Endothelial cell of umbilical vein (primary cell): ENCODE measurements around the gene CCDC39. TPM values are rescaled to one million over a fixed set of nuclear protein-coding genes. Genes with fewer than 3 reads are reported as not detected.

Experiments
- BruUV-seq: library from RNA; stranded (reverse); fragments of 400-500 nt; replicated peaks from 2 replicates; lab custom pipeline; 2021; lab: Mats Ljungman, UMichigan
- CTCF ChIA-PET: fragments of 300-600, 350-600 bp; sonication (Branson Sonifier 250); formaldehyde crosslinking; loops from one replicate; lab custom pipeline; 2021; ENCODE audit warnings: antibody characterized with exemption, inconsistent platforms; lab: Charles Lee
- POLR2A ChIA-PET: fragments of 300-600, 350-600 bp; sonication (Branson Sonifier 250); formaldehyde crosslinking; loops from one replicate; lab custom pipeline; 2021; ENCODE audit warnings: antibody characterized with exemption, inconsistent platforms; lab: Charles Lee
- DNase-seq: peaks from one replicate; pipeline ENCODE4 v3.0.0-alpha.2; 2011; ENCODE audit warnings: low read depth, low spot score
- FAIRE-seq: peaks from 2 replicates; lab custom pipeline; 2011; peaks lifted over from hg19 to GRCh38; lab: Jason Lieb, UNC
- H2AFZ ChIP-seq: 2 replicates; pipeline ENCODE4 v1.6.0; 2012; ENCODE audit warnings: low read depth, low read length, control low read depth, inconsistent platforms
- H3K27ac ChIP-seq: 2 replicates; pipeline ENCODE4 v1.5.1; 2011; ENCODE audit warnings: low read depth, mild to moderate bottlenecking, control low read depth, low read length, moderate library complexity; ENCODE audit not compliant: insufficient read depth
- H3K27me3 ChIP-seq, 2 experiments: 2 replicates each; pipeline versions ENCODE4 v1.6.0 to v1.6.1; 2011; ENCODE audit warnings: low read length in 2 of 2, mixed read lengths in 1 of 2; ENCODE audit not compliant: control insufficient read depth in 2 of 2, insufficient read depth in 2 of 2
- H3K36me3 ChIP-seq, 2 experiments: 2 replicates in 1 of 2; 3 replicates in 1 of 2; pipeline ENCODE4 v1.5.1; 2011; ENCODE audit warnings: low read length in 2 of 2, mild to moderate bottlenecking in 1 of 2, moderate library complexity in 1 of 2; ENCODE audit not compliant: control insufficient read depth in 2 of 2, insufficient read depth in 2 of 2; ENCODE audit errors: extremely low read depth in 1 of 2
- H3K4me1 ChIP-seq: 3 replicates; pipeline ENCODE4 v1.5.1; 2011; ENCODE audit warnings: mild to moderate bottlenecking, low read length; ENCODE audit not compliant: control insufficient read depth, insufficient read depth; ENCODE audit errors: extremely low read depth
- H3K4me2 ChIP-seq: 2 replicates; pipeline ENCODE4 v1.6.1; 2011; ENCODE audit warnings: low read length, control low read depth, mixed read lengths; ENCODE audit not compliant: insufficient read depth
- H3K4me3 ChIP-seq, 3 experiments: fragments of 200-600 bp in 1 of 3; sonication (generic), shearing (Covaris generic) in 1 of 3; replicated peaks in 1 of 3; 2 replicates each; pipeline ENCODE4 v1.5.1; 2011 to 2016; ENCODE audit warnings: control low read depth in 3 of 3, low read length in 3 of 3, mild to moderate bottlenecking in 2 of 3, inconsistent platforms in 1 of 3, low read depth in 1 of 3, moderate library complexity in 1 of 3; ENCODE audit not compliant: insufficient read depth in 1 of 3
- H3K79me2 ChIP-seq: 2 replicates; pipeline ENCODE4 v1.6.0; 2012; ENCODE audit warnings: low read length, inconsistent platforms; ENCODE audit not compliant: control insufficient read depth, insufficient read depth
- H3K9ac ChIP-seq: replicated peaks from 2 replicates; pipeline ENCODE3; 2011; ENCODE audit warnings: low read length, control low read depth; ENCODE audit not compliant: insufficient read depth; ENCODE audit errors: extremely low read depth
- H3K9me1 ChIP-seq: replicated peaks from 3 replicates; pipeline ENCODE4 v1.6.0; 2011; ENCODE audit warnings: mild to moderate bottlenecking, low read length; ENCODE audit not compliant: control insufficient read depth, insufficient read depth; ENCODE audit errors: extremely low read depth
- H3K9me3 ChIP-seq: replicated peaks from 2 replicates; pipeline ENCODE4 v1.5.1; 2012; ENCODE audit warnings: low read length, inconsistent platforms; ENCODE audit not compliant: control insufficient read depth, insufficient read depth
- H4K20me1 ChIP-seq: replicated peaks from 2 replicates; pipeline ENCODE3; 2011; ENCODE audit warnings: mild to moderate bottlenecking, low read length; ENCODE audit not compliant: control insufficient read depth, insufficient read depth; ENCODE audit errors: extremely low read depth
- CTCF ChIP-seq, 2 donors: IDR thresholded peaks; 1 replicate in 1 of 2; 2 replicates in 1 of 2; pipeline ENCODE4 v1.5.1; 2011; ENCODE audit warnings: low read length in 2 of 2, mild to moderate bottlenecking in 2 of 2, moderate library complexity in 2 of 2, control low read depth in 1 of 2, inconsistent platforms in 1 of 2, low read depth in 1 of 2; ENCODE audit not compliant: insufficient read depth in 1 of 2; ENCODE audit errors: extremely low read depth in 1 of 2
- EZH2 ChIP-seq: IDR thresholded peaks from 2 replicates; pipeline ENCODE4 v1.6.1; 2012; ENCODE audit warnings: borderline replicate concordance, low read depth, mild to moderate bottlenecking, moderate library complexity, low read length, inconsistent platforms; ENCODE audit not compliant: severe bottlenecking
- FOS ChIP-seq: IDR thresholded peaks from 2 replicates; pipeline ENCODE4 v1.6.1; 2011; ENCODE audit warnings: mild to moderate bottlenecking, low read length, moderate library complexity, borderline replicate concordance; ENCODE audit not compliant: insufficient read depth
- GATA2 ChIP-seq: IDR thresholded peaks from 2 replicates; pipeline ENCODE4 v1.7.0; 2011; ENCODE audit warnings: low read depth, mild to moderate bottlenecking, moderate library complexity, mixed read lengths, low read length; ENCODE audit not compliant: insufficient read length, insufficient read depth
- JUN ChIP-seq: IDR thresholded peaks from 2 replicates; pipeline ENCODE4 v1.6.1; 2011; ENCODE audit warnings: borderline replicate concordance, low read depth; ENCODE audit not compliant: insufficient read length, insufficient read depth
- MAX ChIP-seq: IDR thresholded peaks from 2 replicates; pipeline ENCODE4 v1.6.1; 2011; ENCODE audit not compliant: insufficient read depth, insufficient read length
- MYC ChIP-seq: IDR thresholded peaks from one replicate; pipeline ENCODE4 v1.6.1; 2011; ENCODE audit warnings: mild to moderate bottlenecking, low read depth, low read length
- POLR2A ChIP-seq: IDR thresholded peaks from 2 replicates; pipeline ENCODE4 v1.6.1; 2012; ENCODE audit warnings: low read depth, mild to moderate bottlenecking, control low read depth, low read length
- POLR2AphosphoS5 ChIP-seq: IDR thresholded peaks from 2 replicates; pipeline ENCODE4 v1.6.1; 2012; ENCODE audit warnings: low read depth, mild to moderate bottlenecking, control low read depth, low read length, moderate library complexity; ENCODE audit not compliant: insufficient read depth
- dilution Hi-C: fragments of 300-500 bp; cut with MboI; formaldehyde crosslinking; loops from one replicate; pipeline ENCODE4 v1.15.0; 2019; ENCODE audit warnings: low sequenced_read_pairs; ENCODE audit not compliant: extremely low pct_ligation_motif_present
- intact Hi-C: fragments of 100-400 bp; cut with micrococcal nuclease; formaldehyde crosslinking; loops from one replicate; pipeline ENCODE4 v1.10.0; 2022
- polyA plus RNA-seq, 4 experiments: library from polyadenylated mRNA; depleted of rRNA in 3 of 4; stranded (reverse) in 3 of 4; unstranded in 1 of 4; fragments of >200 nt; gene quantifications; 2 replicates each; pipeline versions ENCODE4 v1.2.1 to v1.2.3, GENCODE V29; 2011 to 2012; ENCODE audit warnings: missing spikeins in 1 of 4
- total RNA-seq: library from RNA; stranded (reverse); gene quantifications from 2 replicates; pipeline ENCODE4 v1.2.3, GENCODE V29; 2021

The CCDC39 gene
- total and polyA plus RNA-seq, 2 donors (not counting 3 experiments of a cell fraction or from before 2014, with no cell fraction given) = not detected

GRCh38 chr3:180693656-180694055, 14.4 kb upstream of the CCDC39 start:
- intact Hi-C loops (no loop called here), dilution Hi-C loops (no loop called here)
- Histone ChIP-seq H3K4me3 (no peak overlapping the region), H3K79me2 (no peaks in the 10 kb centered on the region), H3K4me2 (no peak overlapping the region), H3K9me3 (no peaks in the 10 kb centered on the region), H3K9me1 (no peaks in the 10 kb centered on the region), H2AFZ (no peak overlapping the region), H3K9ac (no peak overlapping the region), H3K27me3 (no peaks in the 10 kb centered on the region), H3K36me3 (no peaks in the 10 kb centered on the region), H3K27ac (no peak overlapping the region), H4K20me1 (no peaks in the 10 kb centered on the region), H3K4me1 (no peaks in the 10 kb centered on the region)
- no TSS peak for BruUV-seq
- FAIRE-seq (no peak), DNase-seq (no peak)
- no peak for TF ChIP-seq MYC
- TF ChIP-seq POLR2A = no peak
- no peak for TF ChIP-seq MAX
- TF ChIP-seq GATA2 = no peak
- no peak for TF ChIP-seq EZH2
- TF ChIP-seq FOS = no peak
- no peak for TF ChIP-seq POLR2AphosphoS5
- no peak for TF ChIP-seq CTCF (IDR thresholded peaks at IDR 0.05; ENCODE audit: extremely low read depth in 1 of 2, insufficient read depth in 1 of 2, low read depth in 1 of 2, low read length in 2 of 2)
- no peak for TF ChIP-seq JUN
- ChIA-PET POLR2A (no interaction called here), CTCF (interaction anchor here (1.0 to 1.4 kb wide), 3 partner anchors 9 to 162 kb away, joined by 3 to 5 read pairs (median 4); no protein-coding TSS in a partner anchor)
